ENCODE results near the gene GPATCH2L. TPM values are rescaled to one million over a fixed set of nuclear protein-coding genes. Genes with fewer than 3 reads are reported as not detected.

GPATCH2L gene
- total and polyA plus RNA-seq, 2 of the 13 experiments (the other 11 are each of a cell fraction or from before 2014, with no cell fraction given), result 14.4 to 29.0 TPM

DNA sequence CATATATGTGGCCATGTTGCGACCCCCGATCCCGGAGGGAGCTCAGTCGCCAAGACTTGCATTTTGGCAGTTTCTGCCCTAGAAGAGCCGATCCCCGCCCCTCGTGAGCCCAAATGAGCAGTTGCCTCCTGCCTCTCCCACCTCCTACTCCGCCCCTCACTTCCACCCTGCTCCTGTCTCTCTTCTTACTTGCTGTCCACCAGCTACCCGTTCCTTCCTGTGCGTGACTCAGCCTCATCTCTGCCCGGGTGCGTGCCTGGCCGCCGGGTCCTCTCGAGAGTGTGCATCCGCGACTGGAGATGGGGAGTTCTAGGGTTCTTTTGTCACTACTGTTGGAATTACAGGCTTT, 585 bp downstream of the GPATCH2L start (continued):
- TF ChIP-seq ISX (CRISPR knock-in tag; conservative IDR thresholded peaks at IDR 0.05) (no peak), KAT7 (CRISPR knock-in tag; IDR thresholded peaks at IDR 0.05; ENCODE audit: borderline replicate concordance) (0 out of 2 replicates have a peak, but pooled peaks have one; percentile 12), FOXP1 (IDR thresholded peaks at IDR 0.05) (no peak), FOXP1 (CRISPR knock-in tag; IDR thresholded peaks at IDR 0.05) (no peak), NCOA2 (CRISPR knock-in tag; IDR thresholded peaks at IDR 0.05) (no peak), ZNF558 (CRISPR knock-in tag; IDR thresholded peaks at IDR 0.05; ENCODE audit: borderline replicate concordance) (no peak), ZNF501 (CRISPR knock-in tag; IDR thresholded peaks at IDR 0.05) (no peak)
- TF ChIP-seq, protein P1, sequence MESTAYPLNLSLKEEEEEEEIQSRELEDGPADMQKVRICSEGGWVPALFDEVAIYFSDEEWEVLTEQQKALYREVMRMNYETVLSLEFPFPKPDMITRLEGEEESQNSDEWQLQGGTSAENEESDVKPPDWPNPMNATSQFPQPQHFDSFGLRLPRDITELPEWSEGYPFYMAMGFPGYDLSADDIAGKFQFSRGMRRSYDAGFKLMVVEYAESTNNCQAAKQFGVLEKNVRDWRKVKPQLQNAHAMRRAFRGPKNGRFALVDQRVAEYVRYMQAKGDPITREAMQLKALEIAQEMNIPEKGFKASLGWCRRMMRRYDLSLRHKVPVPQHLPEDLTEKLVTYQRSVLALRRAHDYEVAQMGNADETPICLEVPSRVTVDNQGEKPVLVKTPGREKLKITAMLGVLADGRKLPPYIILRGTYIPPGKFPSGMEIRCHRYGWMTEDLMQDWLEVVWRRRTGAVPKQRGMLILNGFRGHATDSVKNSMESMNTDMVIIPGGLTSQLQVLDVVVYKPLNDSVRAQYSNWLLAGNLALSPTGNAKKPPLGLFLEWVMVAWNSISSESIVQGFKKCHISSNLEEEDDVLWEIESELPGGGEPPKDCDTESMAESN (CRISPR knock-in tag; conservative IDR thresholded peaks at IDR 0.05), result no peak
- TF ChIP-seq, protein P2, sequence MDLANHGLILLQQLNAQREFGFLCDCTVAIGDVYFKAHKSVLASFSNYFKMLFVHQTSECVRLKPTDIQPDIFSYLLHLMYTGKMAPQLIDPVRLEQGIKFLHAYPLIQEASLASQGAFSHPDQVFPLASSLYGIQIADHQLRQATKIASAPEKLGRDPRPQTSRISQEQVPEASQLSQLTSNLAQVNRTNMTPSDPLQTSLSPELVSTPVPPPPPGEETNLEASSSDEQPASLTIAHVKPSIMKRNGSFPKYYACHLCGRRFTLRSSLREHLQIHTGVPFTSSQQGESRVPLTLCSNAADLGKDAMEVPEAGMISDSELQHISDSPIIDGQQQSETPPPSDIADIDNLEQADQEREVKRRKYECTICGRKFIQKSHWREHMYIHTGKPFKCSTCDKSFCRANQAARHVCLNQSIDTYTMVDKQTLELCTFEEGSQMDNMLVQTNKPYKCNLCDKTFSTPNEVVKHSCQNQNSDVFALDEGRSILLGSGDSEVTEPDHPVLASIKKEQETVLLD (CRISPR knock-in tag; IDR thresholded peaks at IDR 0.05; ENCODE audit: low read depth), result no peak
- TF ChIP-seq, protein P3, sequence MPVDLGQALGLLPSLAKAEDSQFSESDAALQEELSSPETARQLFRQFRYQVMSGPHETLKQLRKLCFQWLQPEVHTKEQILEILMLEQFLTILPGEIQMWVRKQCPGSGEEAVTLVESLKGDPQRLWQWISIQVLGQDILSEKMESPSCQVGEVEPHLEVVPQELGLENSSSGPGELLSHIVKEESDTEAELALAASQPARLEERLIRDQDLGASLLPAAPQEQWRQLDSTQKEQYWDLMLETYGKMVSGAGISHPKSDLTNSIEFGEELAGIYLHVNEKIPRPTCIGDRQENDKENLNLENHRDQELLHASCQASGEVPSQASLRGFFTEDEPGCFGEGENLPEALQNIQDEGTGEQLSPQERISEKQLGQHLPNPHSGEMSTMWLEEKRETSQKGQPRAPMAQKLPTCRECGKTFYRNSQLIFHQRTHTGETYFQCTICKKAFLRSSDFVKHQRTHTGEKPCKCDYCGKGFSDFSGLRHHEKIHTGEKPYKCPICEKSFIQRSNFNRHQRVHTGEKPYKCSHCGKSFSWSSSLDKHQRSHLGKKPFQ (CRISPR knock-in tag; IDR thresholded peaks at IDR 0.05; ENCODE audit: insufficient replicate concordance), result no peak
- TF ChIP-seq, protein P4, sequence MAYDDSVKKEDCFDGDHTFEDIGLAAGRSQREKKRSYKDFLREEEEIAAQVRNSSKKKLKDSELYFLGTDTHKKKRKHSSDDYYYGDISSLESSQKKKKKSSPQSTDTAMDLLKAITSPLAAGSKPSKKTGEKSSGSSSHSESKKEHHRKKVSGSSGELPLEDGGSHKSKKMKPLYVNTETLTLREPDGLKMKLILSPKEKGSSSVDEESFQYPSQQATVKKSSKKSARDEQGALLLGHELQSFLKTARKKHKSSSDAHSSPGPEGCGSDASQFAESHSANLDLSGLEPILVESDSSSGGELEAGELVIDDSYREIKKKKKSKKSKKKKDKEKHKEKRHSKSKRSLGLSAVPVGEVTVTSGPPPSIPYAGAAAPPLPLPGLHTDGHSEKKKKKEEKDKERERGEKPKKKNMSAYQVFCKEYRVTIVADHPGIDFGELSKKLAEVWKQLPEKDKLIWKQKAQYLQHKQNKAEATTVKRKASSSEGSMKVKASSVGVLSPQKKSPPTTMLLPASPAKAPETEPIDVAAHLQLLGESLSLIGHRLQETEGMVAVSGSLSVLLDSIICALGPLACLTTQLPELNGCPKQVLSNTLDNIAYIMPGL (CRISPR knock-in tag; IDR thresholded peaks at IDR 0.05; ENCODE audit: borderline replicate concordance in 1 of 2, low read depth in 1 of 2), result peak in 1 of 2 experiments; percentile 36; a peak in 1 of 4 replicates
- TF ChIP-seq, protein P5, sequence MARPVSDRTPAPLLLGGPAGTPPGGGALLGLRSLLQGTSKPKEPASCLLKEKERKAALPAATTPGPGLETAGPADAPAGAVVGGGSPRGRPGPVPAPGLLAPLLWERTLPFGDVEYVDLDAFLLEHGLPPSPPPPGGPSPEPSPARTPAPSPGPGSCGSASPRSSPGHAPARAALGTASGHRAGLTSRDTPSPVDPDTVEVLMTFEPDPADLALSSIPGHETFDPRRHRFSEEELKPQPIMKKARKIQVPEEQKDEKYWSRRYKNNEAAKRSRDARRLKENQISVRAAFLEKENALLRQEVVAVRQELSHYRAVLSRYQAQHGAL (CRISPR knock-in tag; IDR thresholded peaks at IDR 0.05; ENCODE audit: not compliant biosample characterization), result no peak
- TF ChIP-seq, protein P6, sequence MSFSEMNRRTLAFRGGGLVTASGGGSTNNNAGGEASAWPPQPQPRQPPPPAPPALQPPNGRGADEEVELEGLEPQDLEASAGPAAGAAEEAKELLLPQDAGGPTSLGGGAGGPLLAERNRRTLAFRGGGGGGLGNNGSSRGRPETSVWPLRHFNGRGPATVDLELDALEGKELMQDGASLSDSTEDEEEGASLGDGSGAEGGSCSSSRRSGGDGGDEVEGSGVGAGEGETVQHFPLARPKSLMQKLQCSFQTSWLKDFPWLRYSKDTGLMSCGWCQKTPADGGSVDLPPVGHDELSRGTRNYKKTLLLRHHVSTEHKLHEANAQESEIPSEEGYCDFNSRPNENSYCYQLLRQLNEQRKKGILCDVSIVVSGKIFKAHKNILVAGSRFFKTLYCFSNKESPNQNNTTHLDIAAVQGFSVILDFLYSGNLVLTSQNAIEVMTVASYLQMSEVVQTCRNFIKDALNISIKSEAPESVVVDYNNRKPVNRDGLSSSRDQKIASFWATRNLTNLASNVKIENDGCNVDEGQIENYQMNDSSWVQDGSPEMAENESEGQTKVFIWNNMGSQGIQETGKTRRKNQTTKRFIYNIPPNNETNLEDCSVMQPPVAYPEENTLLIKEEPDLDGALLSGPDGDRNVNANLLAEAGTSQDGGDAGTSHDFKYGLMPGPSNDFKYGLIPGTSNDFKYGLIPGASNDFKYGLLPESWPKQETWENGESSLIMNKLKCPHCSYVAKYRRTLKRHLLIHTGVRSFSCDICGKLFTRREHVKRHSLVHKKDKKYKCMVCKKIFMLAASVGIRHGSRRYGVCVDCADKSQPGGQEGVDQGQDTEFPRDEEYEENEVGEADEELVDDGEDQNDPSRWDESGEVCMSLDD (CRISPR knock-in tag; IDR thresholded peaks at IDR 0.05; ENCODE audit: borderline replicate concordance), result no peak
- TF ChIP-seq, protein P7, sequence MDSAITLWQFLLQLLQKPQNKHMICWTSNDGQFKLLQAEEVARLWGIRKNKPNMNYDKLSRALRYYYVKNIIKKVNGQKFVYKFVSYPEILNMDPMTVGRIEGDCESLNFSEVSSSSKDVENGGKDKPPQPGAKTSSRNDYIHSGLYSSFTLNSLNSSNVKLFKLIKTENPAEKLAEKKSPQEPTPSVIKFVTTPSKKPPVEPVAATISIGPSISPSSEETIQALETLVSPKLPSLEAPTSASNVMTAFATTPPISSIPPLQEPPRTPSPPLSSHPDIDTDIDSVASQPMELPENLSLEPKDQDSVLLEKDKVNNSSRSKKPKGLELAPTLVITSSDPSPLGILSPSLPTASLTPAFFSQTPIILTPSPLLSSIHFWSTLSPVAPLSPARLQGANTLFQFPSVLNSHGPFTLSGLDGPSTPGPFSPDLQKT (CRISPR knock-in tag; IDR thresholded peaks at IDR 0.05; ENCODE audit: borderline replicate concordance), result no peak
